Caco-2 (cell line): Measurements from ENCODE around the gene NPAS3. TPM values are rescaled to one million over a fixed set of nuclear protein-coding genes. Genes with fewer than 3 reads are reported as not detected.

ENCODE experiments used
- BruUV-seq: library from RNA; stranded (reverse); fragments of 400-500 nt; replicated peaks from 2 replicates; lab custom pipeline; 2021; lab: Mats Ljungman, UMichigan
- CTCF ChIA-PET: fragments of 300-600 bp; sonication (Branson Sonifier 250); formaldehyde crosslinking; loops from one replicate; lab custom pipeline; 2022; ENCODE audit warnings: antibody characterized with exemption; lab: Charles Lee
- POLR2A ChIA-PET: fragments of 300-600 bp; sonication (Branson Sonifier 250); formaldehyde crosslinking; loops from one replicate; lab custom pipeline; 2022; ENCODE audit warnings: antibody characterized with exemption; lab: Charles Lee
- DNase-seq, 2 experiments: peaks; one replicate each; pipeline versions ENCODE4 v3.0.0 to v3.0.0-alpha.2; 2020 to 2022
- H3K27me3 ChIP-seq: replicated peaks from 2 replicates; pipeline ENCODE4 v1.6.0; 2011; ENCODE audit warnings: low read length; ENCODE audit not compliant: control insufficient read depth, insufficient read depth
- H3K36me3 ChIP-seq: 2 replicates; pipeline ENCODE4 v1.5.1; 2011; ENCODE audit warnings: low read length; ENCODE audit not compliant: control insufficient read depth, insufficient read depth
- H3K4me1 ChIP-seq: fragments of 250-450 bp; sonication (Bioruptor Pico); 2 replicates; pipeline ENCODE4 v1.5.1; 2020; ENCODE audit warnings: mild to moderate bottlenecking
- H3K4me3 ChIP-seq: 2 replicates; pipeline ENCODE4 v1.5.1; 2011; ENCODE audit warnings: low read depth, mild to moderate bottlenecking, control low read depth, low read length
- H3K9me3 ChIP-seq: fragments of 250-450 bp; sonication (Bioruptor Pico); 2 replicates; pipeline ENCODE4 v1.5.1; 2020; ENCODE audit warnings: mild to moderate bottlenecking, moderate library complexity
- H3K27ac Mint-ChIP-seq: one replicate; pipeline ENCODE4 v1.8.0; 2022; ENCODE audit warnings: mixed read lengths; ENCODE audit not compliant: unreplicated experiment
- H3K27me3 Mint-ChIP-seq: one replicate; pipeline ENCODE4 v1.8.0; 2022; ENCODE audit warnings: mixed read lengths; ENCODE audit not compliant: insufficient read depth, unreplicated experiment
- H3K36me3 Mint-ChIP-seq: one replicate; pipeline ENCODE4 v1.8.0; 2022; ENCODE audit warnings: mild to moderate bottlenecking, mixed read lengths; ENCODE audit not compliant: insufficient read depth, unreplicated experiment
- H3K4me1 Mint-ChIP-seq: one replicate; pipeline ENCODE4 v1.8.0; 2022; ENCODE audit warnings: low read depth, mixed read lengths; ENCODE audit not compliant: unreplicated experiment
- H3K4me3 Mint-ChIP-seq: one replicate; pipeline ENCODE4 v1.8.0; 2022; ENCODE audit warnings: mild to moderate bottlenecking, moderate library complexity, mixed read lengths; ENCODE audit not compliant: unreplicated experiment
- H3K9me3 Mint-ChIP-seq: one replicate; pipeline ENCODE4 v1.8.0; 2022; ENCODE audit warnings: mixed read lengths; ENCODE audit not compliant: unreplicated experiment
- intact Hi-C: fragments of 100-400 bp; cut with micrococcal nuclease; formaldehyde crosslinking; loops from one replicate; pipeline ENCODE4 v1.10.0; 2022; ENCODE audit not compliant: unreplicated experiment
- total RNA-seq: library from RNA; stranded (reverse); gene quantifications from 2 replicates; pipeline ENCODE4 v1.2.3, GENCODE V29; 2022
- TF ChIP-seq, protein P1 (sequence below), 2 experiments: fragments of 200-600 bp in 1 of 2; IDR thresholded peaks; 1 replicate in 1 of 2; 2 replicates in 1 of 2; pipeline versions ENCODE4 v1.5.1 to v1.8.0; 2011 to 2022; ENCODE audit warnings: antibody characterized with exemption in 1 of 2, control low read depth in 1 of 2, inconsistent platforms in 1 of 2, low read depth in 1 of 2, low read length in 1 of 2, mild to moderate bottlenecking in 1 of 2, moderate library complexity in 1 of 2; ENCODE audit not compliant: insufficient read depth in 1 of 2, severe bottlenecking in 1 of 2, unreplicated experiment in 1 of 2

The NPAS3 gene
- total RNA-seq, 1 experiment from 2014 or later, result not detected

DNA sequence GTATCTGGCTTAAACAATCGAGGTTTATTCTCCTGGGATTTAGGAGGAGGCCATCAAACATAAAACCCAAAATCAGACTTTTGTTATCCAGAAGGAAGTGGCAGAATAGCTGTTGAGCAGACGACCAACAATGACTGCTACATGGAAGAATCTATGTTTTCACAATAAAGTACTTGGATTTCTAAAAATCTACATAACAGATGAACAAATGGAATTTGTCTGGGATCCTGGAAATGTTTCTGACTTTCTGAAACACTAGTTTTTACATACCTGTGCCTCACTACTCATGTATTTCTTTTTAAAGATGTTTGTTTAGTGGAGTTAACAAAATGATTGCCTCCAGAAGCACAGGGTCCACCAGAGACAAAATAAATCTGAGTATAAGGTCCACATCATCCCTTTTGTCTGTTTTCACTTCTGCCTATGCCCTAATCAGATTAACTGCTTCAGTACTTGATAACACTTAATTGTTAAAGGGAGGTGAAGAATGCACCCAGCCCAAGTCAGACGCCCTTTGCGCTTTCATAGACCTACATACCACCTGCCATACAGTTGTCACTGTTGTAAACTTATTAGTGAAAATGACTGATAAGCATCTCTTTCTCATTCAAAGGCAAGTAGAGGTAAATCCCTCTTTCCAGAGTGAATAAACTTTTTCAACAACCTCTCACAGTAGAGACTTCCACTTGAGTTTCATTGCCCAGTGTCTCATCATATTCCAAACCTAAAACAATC is 847.6 kb downstream of the NPAS3 start:
- no peak for DNase-seq
- H3K36me3 Mint-ChIP-seq, result no peaks in the 10 kb centered on the region
- no peak overlapping the region for H3K27ac Mint-ChIP-seq
- TF ChIP-seq, protein P1, sequence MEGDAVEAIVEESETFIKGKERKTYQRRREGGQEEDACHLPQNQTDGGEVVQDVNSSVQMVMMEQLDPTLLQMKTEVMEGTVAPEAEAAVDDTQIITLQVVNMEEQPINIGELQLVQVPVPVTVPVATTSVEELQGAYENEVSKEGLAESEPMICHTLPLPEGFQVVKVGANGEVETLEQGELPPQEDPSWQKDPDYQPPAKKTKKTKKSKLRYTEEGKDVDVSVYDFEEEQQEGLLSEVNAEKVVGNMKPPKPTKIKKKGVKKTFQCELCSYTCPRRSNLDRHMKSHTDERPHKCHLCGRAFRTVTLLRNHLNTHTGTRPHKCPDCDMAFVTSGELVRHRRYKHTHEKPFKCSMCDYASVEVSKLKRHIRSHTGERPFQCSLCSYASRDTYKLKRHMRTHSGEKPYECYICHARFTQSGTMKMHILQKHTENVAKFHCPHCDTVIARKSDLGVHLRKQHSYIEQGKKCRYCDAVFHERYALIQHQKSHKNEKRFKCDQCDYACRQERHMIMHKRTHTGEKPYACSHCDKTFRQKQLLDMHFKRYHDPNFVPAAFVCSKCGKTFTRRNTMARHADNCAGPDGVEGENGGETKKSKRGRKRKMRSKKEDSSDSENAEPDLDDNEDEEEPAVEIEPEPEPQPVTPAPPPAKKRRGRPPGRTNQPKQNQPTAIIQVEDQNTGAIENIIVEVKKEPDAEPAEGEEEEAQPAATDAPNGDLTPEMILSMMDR (IDR thresholded peaks at IDR 0.05; ENCODE audit: insufficient read depth in 1 of 2, low read depth in 1 of 2, low read length in 1 of 2, severe bottlenecking in 1 of 2, unreplicated experiment in 1 of 2), result no peak
- H3K4me1 Mint-ChIP-seq, result no peaks in the 10 kb centered on the region
- no peak overlapping the region for H3K4me3 Mint-ChIP-seq
- H3K27me3 Mint-ChIP-seq, result peaks cover 12% of the 10 kb centered on the region
- no peaks in the 10 kb centered on the region for H3K9me3 Mint-ChIP-seq
- H3K9me3 ChIP-seq, result no peaks in the 10 kb centered on the region
- no TSS peak for BruUV-seq
- H3K4me3 ChIP-seq, result no peak overlapping the region
- ChIA-PET POLR2A (no interaction called here), CTCF (no interaction called here)
- no peaks in the 10 kb centered on the region for H3K36me3 ChIP-seq
- intact Hi-C loops, result no loop called here
- no peaks in the 10 kb centered on the region for H3K27me3 ChIP-seq
- H3K4me1 ChIP-seq, result no peaks in the 10 kb centered on the region

DNA sequence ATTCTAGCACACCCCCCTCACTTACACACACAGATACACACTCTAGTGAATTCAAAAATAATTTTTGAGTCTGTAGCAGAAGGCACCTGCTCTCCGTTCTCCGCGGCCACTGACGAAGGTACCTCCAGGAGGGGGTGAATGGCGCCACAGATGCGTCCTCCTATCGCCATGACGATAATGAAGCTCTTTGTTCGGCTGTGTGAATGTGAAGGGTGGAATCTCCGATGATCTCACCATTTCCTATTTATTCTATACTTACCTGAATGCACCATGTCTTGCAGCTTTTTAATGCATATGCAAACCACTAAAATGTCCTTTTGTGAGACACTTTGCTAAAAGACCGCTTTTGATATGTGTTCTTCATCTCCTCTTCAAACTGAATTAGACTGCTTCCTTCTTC is 849.5 kb downstream of the NPAS3 start:
- no peak overlapping the region for H3K27ac Mint-ChIP-seq
- POLR2A ChIA-PET, result no interaction called here
- CTCF ChIA-PET, result no interaction called here
- H3K36me3 ChIP-seq, result no peaks in the 10 kb centered on the region
- H3K4me1 Mint-ChIP-seq, result no peaks in the 10 kb centered on the region
- peaks cover 5% of the 10 kb centered on the region; the same call in 1 of the 2 replicates for H3K4me1 ChIP-seq
- no peak overlapping the region for H3K4me3 ChIP-seq
- peaks cover 8% of the 10 kb centered on the region for H3K27me3 Mint-ChIP-seq
- TF ChIP-seq, protein P1 (IDR thresholded peaks at IDR 0.05; ENCODE audit: insufficient read depth in 1 of 2, low read depth in 1 of 2, low read length in 1 of 2, severe bottlenecking in 1 of 2, unreplicated experiment in 1 of 2), result no peak
- H3K27me3 ChIP-seq, result no peaks in the 10 kb centered on the region
- H3K9me3 ChIP-seq, result no peaks in the 10 kb centered on the region
- no peaks in the 10 kb centered on the region for H3K9me3 Mint-ChIP-seq
- H3K36me3 Mint-ChIP-seq, result no peaks in the 10 kb centered on the region
- intact Hi-C loops, result no loop called here
- H3K4me3 Mint-ChIP-seq, result no peak overlapping the region
- no peak for DNase-seq
- no TSS peak for BruUV-seq

DNA sequence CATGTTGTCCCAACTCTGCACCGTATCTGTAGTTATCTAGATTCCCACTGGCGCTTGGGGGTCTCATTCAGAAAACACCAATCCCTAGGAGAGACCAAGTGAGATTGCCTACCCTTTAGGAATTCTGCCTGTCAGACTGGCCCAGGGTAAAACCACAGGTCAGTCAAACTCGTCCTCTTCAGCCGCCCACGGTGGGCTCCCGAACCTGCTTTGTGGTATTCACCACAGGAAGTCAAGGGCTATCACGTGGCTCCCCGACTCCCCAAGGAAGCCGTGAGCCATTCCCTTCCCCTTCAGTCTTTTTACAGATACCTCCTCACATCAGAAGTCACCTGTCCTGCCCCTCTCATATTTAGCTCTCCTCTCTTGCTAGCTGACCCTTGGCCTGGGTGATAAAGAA is 852.3 kb downstream of the NPAS3 start:
- intact Hi-C loops, result no loop called here
- no peak overlapping the region for H3K27ac Mint-ChIP-seq
- no peak overlapping the region for H3K4me3 Mint-ChIP-seq

More for the DNA sequence above, 852.3 kb downstream of the NPAS3 start:
- 0 out of 2 replicates have a peak, but pooled peaks cover 2% of the 10 kb centered on the region for H3K27me3 ChIP-seq
- no peaks in the 10 kb centered on the region for H3K36me3 ChIP-seq
- Mint-ChIP-seq H3K4me1 (no peaks in the 10 kb centered on the region), H3K36me3 (no peaks in the 10 kb centered on the region), H3K9me3 (no peaks in the 10 kb centered on the region), H3K27me3 (peaks cover 6% of the 10 kb centered on the region)
- no peak for DNase-seq
- peaks cover 5% of the 10 kb centered on the region; the same call in 1 of the 2 replicates for H3K4me1 ChIP-seq
- no peak overlapping the region for H3K4me3 ChIP-seq
- POLR2A ChIA-PET, result no interaction called here
- CTCF ChIA-PET, result no interaction called here
- TF ChIP-seq, protein P1 (IDR thresholded peaks at IDR 0.05; ENCODE audit: insufficient read depth in 1 of 2, low read depth in 1 of 2, low read length in 1 of 2, severe bottlenecking in 1 of 2, unreplicated experiment in 1 of 2), result no peak
- no TSS peak for BruUV-seq
- H3K9me3 ChIP-seq, result no peaks in the 10 kb centered on the region
